Stimulated activated CD8-positive, alpha-beta memory T cell treated with anti-CD3 and anti-CD28 coated beads, Interleukin-7, amount 100 ng/mL, for 48 hours (primary cell): Measurements from ENCODE around the gene PTGR2.
"Not testable (repeated sequence)": the region's sequence is repeated elsewhere in the genome, so short reads cannot be mapped to it uniquely, and the experiment has no call there.

Experiments
- DNase-seq, 2 donors: peaks; one replicate each; pipeline ENCODE4 v3.0.0-alpha.2; 2020; ENCODE audit warnings: low read depth in 1 of 2; ENCODE audit errors: extremely low read depth in 1 of 2

PTGR2 gene

DNA sequence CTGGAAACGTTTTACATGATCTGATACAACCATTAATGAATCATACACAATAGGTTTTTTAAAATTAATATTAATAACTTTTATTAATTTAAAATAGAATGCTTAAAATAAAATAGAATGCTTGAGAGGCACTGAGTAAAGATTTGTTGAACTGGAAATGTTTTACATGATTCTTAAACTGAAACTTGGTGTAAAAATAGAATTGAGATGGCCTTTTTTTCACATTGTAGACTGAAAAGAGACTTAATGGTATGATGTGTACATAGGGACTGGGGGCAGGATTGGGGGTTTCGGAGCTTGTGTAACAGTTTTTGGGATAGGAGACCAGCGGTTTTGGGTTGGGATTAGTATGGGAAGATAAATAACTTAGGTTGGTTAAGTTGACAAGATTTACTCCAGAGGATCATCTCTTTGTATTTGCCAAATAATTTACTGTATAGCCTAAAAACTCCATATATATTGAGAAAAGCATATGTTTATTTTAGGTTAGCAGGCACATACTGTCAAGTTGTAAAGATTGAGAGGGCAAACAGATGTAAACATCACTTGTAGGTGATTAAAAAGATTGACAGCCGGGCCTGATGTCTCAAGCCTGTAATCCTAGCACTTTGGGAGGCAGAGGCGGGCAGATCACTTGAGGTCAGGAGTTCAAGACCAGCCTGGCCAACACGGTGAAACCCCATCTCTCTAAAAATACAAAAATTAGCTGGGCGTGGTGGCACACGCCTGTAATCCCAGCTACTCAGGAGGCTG lies 33.0 kb downstream of the PTGR2 start:
- DNase-seq, result no peak

GRCh38 chr14:73886449-73887317 lies 35.1 kb downstream of the PTGR2 start, which contains the start of gene ZNF410:
Gene ZNF410 (plus strand): TSS chr14:73886859. CDS start chr14:73892176, 5,317 bp downstream.
- DNase-seq, result peak; percentile 91 to 94

DNA sequence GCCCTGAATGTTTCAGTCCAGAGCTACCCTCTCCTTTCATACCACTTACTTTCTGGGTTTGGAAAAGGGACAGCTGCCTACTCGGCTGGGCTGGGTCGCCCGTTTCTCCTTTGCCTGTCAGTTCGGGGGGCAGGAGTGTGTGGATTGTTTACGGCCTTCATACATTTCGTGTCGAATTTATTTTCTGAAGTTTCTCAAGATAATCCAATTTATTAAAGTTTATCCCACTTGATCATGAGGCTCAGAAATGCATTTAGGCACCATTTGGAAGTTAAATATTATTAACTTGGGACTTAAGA lies 35.6 kb downstream of the PTGR2 start:
- DNase-seq, result peak in 1 of 2 donors; percentile 0

- DNase-seq, result no peak
These were observed 36.2 kb downstream of the PTGR2 start for GRCh38 chr14:73887694-73888459.

- no peak for DNase-seq
These were observed 36.8 kb downstream of the PTGR2 start for GRCh38 chr14:73888460-73888725.

DNA sequence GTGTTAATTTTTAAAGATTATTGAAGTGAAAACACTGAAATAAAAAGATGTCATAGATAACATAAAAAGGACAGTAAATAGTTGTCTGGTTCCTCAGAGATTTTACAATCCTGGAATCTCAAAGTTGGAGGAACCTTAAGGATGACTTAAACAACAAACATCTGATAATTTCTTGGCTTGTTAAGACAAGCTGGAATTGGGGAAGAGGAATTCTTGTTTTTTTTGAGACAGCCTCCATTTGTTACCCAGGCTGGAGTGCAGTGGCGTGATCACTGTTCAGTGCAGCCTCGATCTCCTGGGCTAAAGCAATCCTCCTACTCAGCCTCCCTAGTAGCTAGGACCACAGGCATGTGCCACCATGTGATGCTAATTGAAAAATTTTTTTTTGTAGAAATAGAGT lies 37.3 kb downstream of the PTGR2 start:
- no peak for DNase-seq

DNA sequence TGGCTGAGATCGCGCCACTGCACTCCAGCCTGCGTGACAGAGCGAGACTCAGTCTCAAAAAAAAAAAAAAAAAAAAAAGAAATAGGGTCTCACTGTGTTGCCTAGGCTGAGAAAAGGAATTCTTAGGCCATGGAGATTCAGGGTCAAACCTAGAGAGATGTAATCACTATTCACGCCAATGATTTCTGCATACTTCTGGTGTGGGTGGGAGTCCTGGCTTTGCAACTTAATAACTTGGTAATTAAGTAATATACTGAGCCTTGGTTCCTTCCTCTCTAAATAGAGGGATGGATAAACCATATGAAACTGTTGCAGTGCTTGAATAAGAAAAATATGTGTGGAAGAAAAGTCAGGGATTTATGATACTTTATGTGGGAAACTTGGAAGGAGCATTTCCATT lies 37.7 kb downstream of the PTGR2 start:
- no peak for DNase-seq

DNA sequence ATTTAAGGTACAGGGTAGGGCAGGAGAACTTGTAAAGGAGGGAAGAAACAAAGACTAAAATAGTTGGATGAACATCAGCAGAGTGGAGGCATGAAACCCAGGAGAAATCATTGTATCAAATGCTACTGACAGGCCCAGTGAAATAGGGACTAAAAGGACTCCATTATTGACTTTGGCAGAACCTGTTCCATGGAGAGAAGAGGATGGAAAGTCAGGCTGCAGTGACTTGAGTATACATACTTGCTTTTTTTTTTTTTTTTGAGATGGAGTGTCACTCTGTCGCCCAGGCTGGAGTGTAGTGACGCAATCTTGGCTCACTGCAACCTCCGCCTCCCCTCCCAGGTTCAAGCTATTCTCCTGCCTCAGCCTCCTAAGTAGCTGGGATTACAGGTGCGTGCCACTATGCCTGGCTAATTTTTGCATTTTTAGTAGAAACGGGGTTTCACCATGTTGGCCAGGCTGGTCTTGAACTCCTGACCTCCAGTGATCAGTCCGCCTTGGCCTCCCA lies 42.6 kb downstream of the PTGR2 start:
- not testable (repeated sequence) for DNase-seq

GRCh38 chr14:73895939-73896338 lies 44.3 kb downstream of the PTGR2 start:
- no peak for DNase-seq

DNA sequence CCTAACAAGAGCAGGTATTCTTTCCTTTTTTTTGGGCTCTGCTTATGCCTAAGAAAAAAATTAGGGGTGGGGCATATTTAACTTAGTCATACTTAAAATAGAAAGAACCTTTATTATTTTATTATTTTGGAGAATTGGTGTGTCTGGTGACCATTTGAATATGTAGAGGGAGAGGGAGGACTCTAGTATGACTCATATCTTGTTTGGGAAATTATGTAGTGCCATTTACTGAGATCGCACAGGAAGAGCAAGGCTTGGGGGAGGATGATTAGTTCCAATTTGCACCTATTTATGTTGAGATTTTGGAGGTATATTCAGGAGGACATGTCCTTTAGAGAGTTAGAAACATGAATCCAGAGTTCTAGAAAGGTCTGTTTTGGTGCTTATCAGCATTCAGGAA lies 44.9 kb downstream of the PTGR2 start:
- DNase-seq, result no peak

DNA sequence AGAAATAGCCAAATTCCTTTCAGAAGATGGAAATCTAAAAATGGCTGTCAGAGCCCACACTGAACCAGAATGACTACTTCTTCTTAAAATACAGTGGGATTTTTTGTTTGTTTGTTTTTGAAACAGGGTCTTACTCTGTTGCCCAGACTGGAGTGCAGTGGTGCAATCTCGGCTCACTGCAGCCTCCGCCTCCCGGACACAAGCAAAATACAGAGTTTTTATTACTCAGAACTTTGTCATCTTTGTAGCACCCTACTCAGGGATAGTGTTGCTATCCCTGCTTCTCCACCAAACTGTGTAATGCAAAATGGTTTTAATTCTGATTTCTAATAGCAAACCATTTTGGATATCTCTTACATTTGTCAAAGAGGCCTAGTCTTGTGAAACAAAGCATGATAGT lies 51.4 kb downstream of the PTGR2 start:
- no peak for DNase-seq

- DNase-seq, result no peak
These were observed 58.0 kb downstream of the PTGR2 start for GRCh38 chr14:73909681-73910080.

DNA sequence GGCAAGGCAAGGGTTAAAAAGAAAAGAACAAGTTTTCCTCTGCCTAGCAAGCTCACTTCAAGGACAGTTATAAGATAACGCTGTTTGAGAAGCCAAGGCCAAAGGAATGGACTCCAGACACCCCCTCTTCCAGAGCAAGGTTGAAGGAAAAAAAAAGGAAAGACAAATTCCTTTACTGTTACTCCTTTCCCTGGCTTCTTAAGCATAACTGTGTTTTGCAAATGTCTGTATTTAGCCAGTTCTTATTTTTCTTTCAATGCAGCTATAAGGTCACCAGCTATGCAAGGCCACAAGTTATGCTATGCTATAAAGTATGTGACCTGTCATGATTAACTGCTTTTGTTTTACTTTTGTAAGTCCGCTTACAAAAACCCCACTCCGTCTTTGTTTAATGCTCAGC lies 61.6 kb downstream of the PTGR2 start:
- no peak for DNase-seq

DNA sequence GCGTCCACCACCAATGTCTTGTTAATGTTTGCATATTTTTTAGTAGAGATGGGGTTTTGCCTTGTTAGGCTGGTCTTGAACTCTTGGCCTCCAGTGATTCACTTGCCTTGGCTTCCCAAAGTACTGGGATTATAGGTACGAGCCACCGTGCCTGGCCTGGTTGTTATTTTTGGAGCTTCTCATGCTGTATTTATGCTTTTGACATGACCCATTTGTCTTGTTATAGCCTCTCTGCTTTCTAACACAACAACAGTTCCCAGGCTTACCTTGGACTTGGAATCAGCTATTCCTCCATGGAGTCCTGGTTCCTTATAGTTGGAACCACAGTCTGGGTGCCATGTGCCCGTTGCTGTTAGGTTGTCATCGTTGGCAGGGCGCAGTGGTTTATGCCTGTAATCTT lies 64.7 kb downstream of the PTGR2 start:
- DNase-seq, result no peak

GRCh38 chr14:73919457-73919856 lies 67.8 kb downstream of the PTGR2 start:
- not testable (repeated sequence) for DNase-seq

DNA sequence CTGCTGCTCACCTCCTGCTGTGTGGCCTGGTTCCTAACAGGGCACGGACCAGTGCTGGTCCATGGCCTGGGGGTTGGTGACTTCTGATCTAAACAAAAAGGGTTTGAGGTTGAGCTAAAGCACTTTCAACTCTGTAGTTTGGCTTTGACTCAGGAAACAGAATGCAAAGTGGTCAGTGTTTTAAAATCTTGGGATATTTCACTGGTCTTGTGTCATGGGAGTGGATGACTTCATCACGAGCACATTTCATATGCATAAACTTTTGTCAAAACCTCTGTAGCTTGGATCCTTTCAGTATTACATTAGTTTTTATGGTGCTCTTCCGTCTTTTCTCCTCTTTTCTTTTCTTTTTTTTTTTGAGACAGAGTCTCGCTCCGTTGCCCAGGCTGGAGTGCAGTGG lies 72.7 kb downstream of the PTGR2 start:
- no peak for DNase-seq
